Left lobe of liver (tissue), 2 donors: ENCODE results near the gene GLT8D2. TPM values are rescaled to one million over a fixed set of nuclear protein-coding genes. Genes with fewer than 3 reads are reported as not detected.

Experiments
- ATAC-seq: fragments of 200-7000 bp; cut with Tn5 transposase; one replicate; pipeline ENCODE4 v1.9.1; 2020; ENCODE audit warnings: mild to moderate bottlenecking, moderate library complexity
- DNase-seq: peaks from one replicate; pipeline ENCODE4 v3.0.0-alpha.2; 2020; ENCODE audit warnings: low spot score
- total RNA-seq: library from RNA; stranded (reverse); gene quantifications from one replicate; pipeline ENCODE4 v1.2.1, GENCODE V29; 2021
- donor health status: DM: no; HTN: no; CAD: no; lungs with moderate emphysema.
- donor health status: DM: no; HTN: yes; CAD: no.

Gene GLT8D2
- total RNA-seq, 1 donor from 2014 or later, result 0.43 TPM

GRCh38 chr12:103956509-103957027 is 93.4 kb downstream of the GLT8D2 start:
- DNase-seq, result peak; percentile 61

GRCh38 chr12:103955811-103956508 is 94.0 kb downstream of the GLT8D2 start:
- ATAC-seq, result peak; percentile 10
- no peak for DNase-seq

More at GRCh38 chr12:103956509-103957027, 93.4 kb downstream of the GLT8D2 start:
- peak; percentile 64 for ATAC-seq

DNA sequence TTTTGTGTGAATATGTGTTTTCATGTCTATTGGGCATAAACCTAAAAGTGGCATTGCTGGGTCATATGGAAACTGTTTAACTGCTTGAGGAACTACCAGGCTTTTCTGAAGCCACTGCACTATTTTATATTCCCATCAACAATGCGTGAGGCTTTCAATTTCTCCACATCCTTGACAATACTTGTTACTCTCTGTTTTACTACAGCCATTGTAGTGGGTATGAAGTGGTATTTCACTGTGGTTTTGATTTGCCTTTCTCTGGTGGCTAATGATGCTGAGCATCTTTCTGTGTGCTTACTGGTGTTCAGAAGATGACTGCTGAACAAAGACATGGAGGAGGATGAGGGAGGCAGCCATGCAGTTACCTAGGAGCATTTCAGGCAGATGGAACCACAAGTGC is 97.5 kb downstream of the GLT8D2 start:
- no peak for ATAC-seq

DNA sequence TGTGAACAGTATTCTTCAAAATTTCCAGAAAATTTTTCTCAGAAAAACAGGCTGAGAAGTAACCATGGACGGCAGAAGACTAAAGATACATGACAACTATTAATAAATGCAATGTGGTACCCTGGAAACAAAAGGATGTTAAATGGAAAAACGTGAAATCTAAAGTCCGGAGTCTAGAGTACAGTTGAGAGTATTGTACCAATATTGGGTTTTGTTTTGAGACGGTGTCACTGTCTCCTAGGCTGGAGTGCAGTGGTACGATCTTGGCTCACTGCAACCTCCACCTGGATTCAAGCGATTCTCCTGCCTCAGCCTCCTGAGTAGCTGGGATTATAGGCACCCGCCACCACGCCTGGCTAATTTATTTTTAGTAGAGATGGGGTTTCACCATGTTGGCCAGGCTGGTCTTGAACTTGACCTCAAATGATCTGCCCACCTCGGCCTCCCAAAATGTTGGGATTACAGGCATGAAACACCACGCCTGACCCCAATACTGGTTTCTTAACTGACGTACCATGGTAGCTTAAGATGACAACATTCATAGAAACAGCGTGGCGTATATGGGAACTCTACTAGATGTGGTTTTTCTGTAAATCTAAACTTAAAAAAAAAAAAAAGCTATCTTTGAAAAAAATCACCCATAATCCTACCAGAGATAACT is 101.1 kb downstream of the GLT8D2 start:
- ATAC-seq (no peak), DNase-seq (no peak)

More for the DNA sequence above, 97.5 kb downstream of the GLT8D2 start:
- no peak for DNase-seq

DNA sequence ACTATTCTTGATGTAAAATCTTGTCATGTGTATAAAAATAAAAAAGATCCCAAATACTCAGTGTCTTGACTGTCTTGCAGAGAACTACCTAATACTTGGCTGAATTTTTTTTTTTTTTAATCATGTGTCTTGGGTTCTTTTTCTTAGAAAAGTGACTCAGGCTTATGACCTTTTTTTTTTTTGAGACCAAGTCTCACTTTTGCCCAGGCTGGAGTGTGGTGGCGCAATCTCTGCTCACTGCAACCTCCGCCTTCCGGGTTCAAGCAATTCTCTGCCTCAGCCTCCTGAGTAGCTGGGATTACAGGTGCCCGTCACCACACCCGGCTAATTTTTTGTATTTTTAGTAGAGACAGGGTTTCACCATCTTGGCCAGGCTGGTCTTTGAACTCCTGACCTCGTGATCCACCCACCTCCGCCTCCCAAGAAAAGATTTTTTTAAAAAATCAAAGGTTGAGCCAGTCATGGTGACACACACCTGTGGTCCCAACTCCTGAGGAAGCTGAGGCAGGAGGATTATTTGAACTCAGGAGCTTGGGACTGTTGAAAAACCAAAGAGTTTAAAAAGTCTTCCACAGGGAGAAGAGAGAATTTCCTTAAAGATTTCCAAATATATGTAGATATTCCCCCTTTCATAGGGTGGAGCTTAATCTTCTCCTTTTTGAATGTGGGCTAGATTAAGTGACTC is 102.0 kb downstream of the GLT8D2 start:
- DNase-seq (no peak), ATAC-seq (no peak)

DNA sequence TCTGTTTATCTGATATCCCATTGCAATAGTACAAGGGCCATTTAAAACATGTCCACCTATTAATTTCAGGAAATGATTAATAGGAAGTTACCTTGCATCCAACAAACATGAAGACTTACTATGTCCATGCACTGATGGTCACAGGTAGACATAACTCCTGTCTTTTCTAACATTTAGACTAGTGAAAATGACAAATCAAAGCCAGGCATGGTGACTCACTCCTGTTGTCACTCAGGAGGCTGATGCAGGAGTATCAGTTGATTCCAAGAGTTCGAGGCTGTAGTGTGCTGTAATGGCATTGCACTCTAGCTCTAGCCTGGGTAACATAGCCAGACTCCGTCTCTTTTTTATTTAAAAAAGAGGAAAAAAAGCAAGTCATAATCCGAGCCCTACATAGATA is 105.0 kb downstream of the GLT8D2 start:
- ATAC-seq, result no peak
- no peak for DNase-seq

Other genes with a start within 250 kb of the GLT8D2 start
- 9.3 TPM for gene NT5DC3, start 209.0 kb downstream of the GLT8D2 start, total RNA-seq
- 617 TPM for gene HSP90B1, start 119.8 kb downstream of the GLT8D2 start, total RNA-seq
- 7.0 TPM for gene TDG, start 84.3 kb downstream of the GLT8D2 start, total RNA-seq
- 10.0 TPM for gene HCFC2, start 14.3 kb upstream of the GLT8D2 start, total RNA-seq
- gene NFYB, start 88.0 kb upstream of the GLT8D2 start, total RNA-seq, result 15.4 TPM
- gene TXNRD1, start 165.6 kb upstream of the GLT8D2 start, total RNA-seq, result 49.8 TPM